Gastroesophageal sphincter (tissue), 3 donors: ENCODE data around the gene RUNX3.

Experiments
- CTCF ChIP-seq, 4 experiments: fragments of 200-600 bp in 2 of 4; fragments of 450-650 bp in 2 of 4; sonication (generic) in 1 of 4; IDR thresholded peaks; one replicate each; pipeline ENCODE4 v1.5.1; 2017 to 2019; ENCODE audit warnings: antibody characterized with exemption in 4 of 4, mild to moderate bottlenecking in 2 of 4, moderate library complexity in 2 of 4
- POLR2A ChIP-seq, 2 donors: fragments of 450-650 bp; IDR thresholded peaks; one replicate each; pipeline ENCODE4 v1.6.1; 2017; ENCODE audit warnings: antibody characterized with exemption in 2 of 2, mild to moderate bottlenecking in 2 of 2, moderate library complexity in 1 of 2

- no peak for TF ChIP-seq CTCF (IDR thresholded peaks at IDR 0.05)
- no peak for TF ChIP-seq POLR2A (IDR thresholded peaks at IDR 0.05)
These were observed 32.1 kb upstream of the RUNX3 start for GRCh38 chr1:24961961-24962861.
